Panc1 (cell line): ENCODE measurements around the gene SOBP. TPM values are rescaled to one million over a fixed set of nuclear protein-coding genes. Genes with fewer than 3 reads are reported as not detected.
A peak's percentile ranks its signal among the peaks of the same experiment; 100 is the strongest.

ENCODE experiments used
- ATAC-seq: fragments of 200-7000 bp; cut with Tn5 transposase; 2 replicates; pipeline ENCODE4 v1.9.1; 2020; ENCODE audit warnings: mild to moderate bottlenecking, moderate library complexity
- BruUV-seq: library from RNA; stranded (reverse); fragments of 400-500 nt; replicated peaks from 2 replicates; lab custom pipeline; 2021; lab: Mats Ljungman, UMichigan
- CTCF ChIA-PET: fragments of 300-600 bp; sonication (Branson Sonifier 250); formaldehyde crosslinking; loops from one replicate; lab custom pipeline; 2022; ENCODE audit warnings: antibody characterized with exemption; lab: Charles Lee
- POLR2A ChIA-PET: fragments of 300-600 bp; sonication (Branson Sonifier 250); formaldehyde crosslinking; loops from one replicate; lab custom pipeline; 2022; ENCODE audit warnings: antibody characterized with exemption; lab: Charles Lee
- DNase-seq: peaks from one replicate; pipeline ENCODE4 v3.0.0-alpha.2; 2010; ENCODE audit warnings: low read depth, low spot score
- H3K27ac ChIP-seq: 2 replicates; pipeline ENCODE4 v1.5.1; 2011; ENCODE audit warnings: mild to moderate bottlenecking, low read length, inconsistent platforms
- H3K27me3 ChIP-seq: fragments of 200-500 bp; sonication (Bioruptor generic); 2 replicates; pipeline ENCODE4 v1.6.0; 2014; ENCODE audit warnings: low read length, inconsistent platforms; ENCODE audit not compliant: control insufficient read depth, insufficient read depth
- H3K36me3 ChIP-seq: fragments of 200-500 bp; sonication (Bioruptor generic); 2 replicates; pipeline ENCODE4 v1.5.1; 2014; ENCODE audit warnings: inconsistent platforms, mild to moderate bottlenecking, low read length, moderate library complexity; ENCODE audit not compliant: control insufficient read depth, insufficient read depth
- H3K4me1 ChIP-seq: 2 replicates; pipeline ENCODE4 v1.5.1; 2011; ENCODE audit warnings: inconsistent platforms, mild to moderate bottlenecking, low read length, moderate library complexity; ENCODE audit not compliant: control insufficient read depth, insufficient read depth
- H3K4me3 ChIP-seq, 2 experiments: 2 replicates each; pipeline ENCODE4 v1.5.1; 2011 to 2012; ENCODE audit warnings: low read depth in 2 of 2, low read length in 2 of 2, mild to moderate bottlenecking in 2 of 2, inconsistent platforms in 1 of 2, moderate library complexity in 1 of 2
- H3K9me3 ChIP-seq: fragments of 200-500 bp; sonication (Bioruptor generic); 2 replicates; pipeline ENCODE4 v1.5.1; 2014; ENCODE audit warnings: low read depth, mild to moderate bottlenecking, inconsistent platforms, low read length, moderate library complexity; ENCODE audit not compliant: control insufficient read depth, insufficient read depth
- POLR2AphosphoS5 ChIP-seq: IDR thresholded peaks from 2 replicates; pipeline ENCODE4 v1.6.1; 2012; ENCODE audit warnings: mild to moderate bottlenecking, low read depth, low read length, moderate library complexity
- SIN3A ChIP-seq: IDR thresholded peaks from 2 replicates; pipeline ENCODE4 v1.6.1; 2012; ENCODE audit warnings: low read depth, mild to moderate bottlenecking, low read length, moderate library complexity, borderline replicate concordance; ENCODE audit not compliant: insufficient read depth
- TCF7L2 ChIP-seq: IDR thresholded peaks from 2 replicates; pipeline ENCODE4 v1.6.1; 2011; ENCODE audit warnings: mild to moderate bottlenecking, low read depth, low read length, inconsistent platforms
- in situ Hi-C: cut with HindIII; loops from 2 replicates; pipeline ENCODE4 v1.10.0; 2016; ENCODE audit warnings: low sequenced_read_pairs, low pct_unique_long_range_greater_than_20kb
- intact Hi-C: fragments of 100-400 bp; cut with micrococcal nuclease; formaldehyde crosslinking; loops from one replicate; pipeline ENCODE4 v1.10.0; 2022; ENCODE audit not compliant: unreplicated experiment
- total RNA-seq: library from RNA; stranded (reverse); gene quantifications from one replicate; pipeline ENCODE4 v1.2.1, GENCODE V29; 2021; ENCODE audit not compliant: unreplicated experiment
- TF ChIP-seq, protein P1 (sequence below): fragments of 450-650 bp; IDR thresholded peaks from 2 replicates; pipeline ENCODE4 v1.5.1; 2017; ENCODE audit warnings: mild to moderate bottlenecking
- TF ChIP-seq, protein P2 (sequence below), 2 experiments: IDR thresholded peaks; 2 replicates each; pipeline ENCODE4 v1.6.1; 2011 to 2012; ENCODE audit warnings: low read depth in 2 of 2, control low read depth in 1 of 2, low read length in 1 of 2, mild to moderate bottlenecking in 1 of 2, moderate library complexity in 1 of 2; ENCODE audit not compliant: insufficient read depth in 1 of 2

Gene SOBP
- total RNA-seq, 1 experiment from 2014 or later, result 9.0 TPM

DNA sequence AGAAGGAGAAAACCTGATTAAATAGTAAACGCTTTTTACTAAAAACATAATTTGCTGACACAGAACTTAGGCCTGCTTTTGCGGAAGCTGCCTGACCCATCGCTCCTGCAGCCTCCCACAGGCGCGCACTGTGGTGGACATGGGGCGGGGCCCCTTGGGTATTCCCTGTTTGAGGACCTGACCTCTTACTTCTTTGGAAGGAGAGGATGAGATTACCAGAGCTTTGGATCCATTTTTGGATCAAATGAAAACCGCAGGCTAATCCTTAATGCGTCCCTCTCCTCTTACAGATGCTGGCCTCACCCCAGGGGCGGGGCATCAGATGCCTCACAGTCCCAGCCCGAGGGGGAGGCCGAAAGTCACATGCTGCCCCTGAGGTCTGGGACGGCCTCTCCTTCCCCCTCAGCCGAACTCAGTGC is 183.2 kb downstream of the SOBP start:
- no peak for TF ChIP-seq POLR2AphosphoS5
- TF ChIP-seq TCF7L2, result no peak
- TF ChIP-seq SIN3A, result no peak
- TF ChIP-seq, protein P1, sequence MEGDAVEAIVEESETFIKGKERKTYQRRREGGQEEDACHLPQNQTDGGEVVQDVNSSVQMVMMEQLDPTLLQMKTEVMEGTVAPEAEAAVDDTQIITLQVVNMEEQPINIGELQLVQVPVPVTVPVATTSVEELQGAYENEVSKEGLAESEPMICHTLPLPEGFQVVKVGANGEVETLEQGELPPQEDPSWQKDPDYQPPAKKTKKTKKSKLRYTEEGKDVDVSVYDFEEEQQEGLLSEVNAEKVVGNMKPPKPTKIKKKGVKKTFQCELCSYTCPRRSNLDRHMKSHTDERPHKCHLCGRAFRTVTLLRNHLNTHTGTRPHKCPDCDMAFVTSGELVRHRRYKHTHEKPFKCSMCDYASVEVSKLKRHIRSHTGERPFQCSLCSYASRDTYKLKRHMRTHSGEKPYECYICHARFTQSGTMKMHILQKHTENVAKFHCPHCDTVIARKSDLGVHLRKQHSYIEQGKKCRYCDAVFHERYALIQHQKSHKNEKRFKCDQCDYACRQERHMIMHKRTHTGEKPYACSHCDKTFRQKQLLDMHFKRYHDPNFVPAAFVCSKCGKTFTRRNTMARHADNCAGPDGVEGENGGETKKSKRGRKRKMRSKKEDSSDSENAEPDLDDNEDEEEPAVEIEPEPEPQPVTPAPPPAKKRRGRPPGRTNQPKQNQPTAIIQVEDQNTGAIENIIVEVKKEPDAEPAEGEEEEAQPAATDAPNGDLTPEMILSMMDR, result no peak
- TF ChIP-seq, protein P2, sequence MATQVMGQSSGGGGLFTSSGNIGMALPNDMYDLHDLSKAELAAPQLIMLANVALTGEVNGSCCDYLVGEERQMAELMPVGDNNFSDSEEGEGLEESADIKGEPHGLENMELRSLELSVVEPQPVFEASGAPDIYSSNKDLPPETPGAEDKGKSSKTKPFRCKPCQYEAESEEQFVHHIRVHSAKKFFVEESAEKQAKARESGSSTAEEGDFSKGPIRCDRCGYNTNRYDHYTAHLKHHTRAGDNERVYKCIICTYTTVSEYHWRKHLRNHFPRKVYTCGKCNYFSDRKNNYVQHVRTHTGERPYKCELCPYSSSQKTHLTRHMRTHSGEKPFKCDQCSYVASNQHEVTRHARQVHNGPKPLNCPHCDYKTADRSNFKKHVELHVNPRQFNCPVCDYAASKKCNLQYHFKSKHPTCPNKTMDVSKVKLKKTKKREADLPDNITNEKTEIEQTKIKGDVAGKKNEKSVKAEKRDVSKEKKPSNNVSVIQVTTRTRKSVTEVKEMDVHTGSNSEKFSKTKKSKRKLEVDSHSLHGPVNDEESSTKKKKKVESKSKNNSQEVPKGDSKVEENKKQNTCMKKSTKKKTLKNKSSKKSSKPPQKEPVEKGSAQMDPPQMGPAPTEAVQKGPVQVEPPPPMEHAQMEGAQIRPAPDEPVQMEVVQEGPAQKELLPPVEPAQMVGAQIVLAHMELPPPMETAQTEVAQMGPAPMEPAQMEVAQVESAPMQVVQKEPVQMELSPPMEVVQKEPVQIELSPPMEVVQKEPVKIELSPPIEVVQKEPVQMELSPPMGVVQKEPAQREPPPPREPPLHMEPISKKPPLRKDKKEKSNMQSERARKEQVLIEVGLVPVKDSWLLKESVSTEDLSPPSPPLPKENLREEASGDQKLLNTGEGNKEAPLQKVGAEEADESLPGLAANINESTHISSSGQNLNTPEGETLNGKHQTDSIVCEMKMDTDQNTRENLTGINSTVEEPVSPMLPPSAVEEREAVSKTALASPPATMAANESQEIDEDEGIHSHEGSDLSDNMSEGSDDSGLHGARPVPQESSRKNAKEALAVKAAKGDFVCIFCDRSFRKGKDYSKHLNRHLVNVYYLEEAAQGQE (IDR thresholded peaks at IDR 0.05; ENCODE audit: insufficient read depth in 1 of 2, low read depth in 2 of 2, low read length in 1 of 2), result no peak
- no peak for DNase-seq
- ChIA-PET POLR2A (interaction anchor here (0.7 kb wide), 1 partner anchor 35 kb away, joined by 5 read pairs; no protein-coding TSS in a partner anchor), CTCF (interaction anchor here (0.6 kb wide), 1 partner anchor 376 kb away, joined by 3 read pairs; no protein-coding TSS in a partner anchor)
- ATAC-seq, result no peak
- Histone ChIP-seq H3K4me1 (peaks cover 10% of the 10 kb centered on the region), H3K36me3 (no peaks in the 10 kb centered on the region), H3K27ac (no peak overlapping the region; the same call in 1 of the 2 replicates), H3K9me3 (no peaks in the 10 kb centered on the region), H3K4me3 (no peak overlapping the region), H3K27me3 (no peaks in the 10 kb centered on the region; the same call in 1 of the 2 replicates)
- intact Hi-C loops (loop anchor here (10.0 kb wide), 1 partner anchor 538 kb away; no protein-coding TSS in a partner anchor), in situ Hi-C loops (no loop called here)
- BruUV-seq, result no TSS peak

DNA sequence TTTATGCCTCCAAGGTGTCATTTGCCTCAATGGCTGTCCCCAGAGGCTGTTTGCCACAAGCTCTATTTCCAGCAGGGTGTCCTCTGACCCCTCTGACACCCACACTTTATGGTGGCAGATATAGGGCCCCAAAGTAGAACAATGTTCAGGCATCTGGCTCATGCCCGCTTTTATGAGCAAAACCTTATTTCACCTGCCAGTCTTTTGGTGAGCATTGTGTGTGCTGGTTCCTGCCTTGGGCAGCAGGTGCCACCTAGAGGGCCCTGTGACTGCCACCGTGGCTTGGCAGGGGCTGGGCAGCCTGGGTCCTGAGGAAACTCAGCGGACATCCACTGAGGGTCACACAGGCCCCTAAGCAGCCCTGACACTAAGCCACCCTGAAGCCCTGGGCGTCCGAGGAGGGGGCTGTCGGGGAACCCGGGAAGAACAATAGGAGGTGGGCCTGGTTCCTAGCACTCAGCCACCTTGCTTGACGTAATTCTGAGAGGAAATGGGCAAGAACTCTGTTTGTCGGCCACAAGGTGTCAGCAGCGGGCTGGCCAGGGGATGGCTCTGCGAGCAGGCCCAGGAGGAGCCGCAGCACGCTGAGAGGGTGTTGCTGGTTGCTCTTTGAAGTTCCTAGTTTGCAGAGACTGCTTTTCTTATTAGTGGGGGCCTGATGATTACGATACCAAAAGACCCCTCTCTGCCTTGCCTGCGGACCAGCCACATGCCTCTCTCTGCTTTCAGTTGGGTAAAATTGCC is 185.2 kb downstream of the SOBP start:
- Histone ChIP-seq H3K9me3 (no peaks in the 10 kb centered on the region), H3K36me3 (no peaks in the 10 kb centered on the region), H3K27me3 (peaks cover 5% of the 10 kb centered on the region; the same call in 1 of the 2 replicates), H3K4me1 (peaks cover 10% of the 10 kb centered on the region), H3K27ac (peak overlapping the region; percentile 64), H3K4me3 (peak overlapping the region; percentile 27 to 48)
- in situ Hi-C loops, result no loop called here
- DNase-seq (peak; percentile 70), ATAC-seq (peak; percentile 99)
- intact Hi-C loops, result loop anchor here (1.0 to 10.0 kb wide), 2 partner anchors 173 to 540 kb away; no protein-coding TSS in a partner anchor
- BruUV-seq, result no TSS peak
- ChIA-PET CTCF (interaction anchor here (0.6 to 2.3 kb wide), 5 partner anchors 151 to 357 kb away, joined by 4 to 13 read pairs (median 4); no protein-coding TSS in a partner anchor), POLR2A (interaction anchor here (1.5 kb wide), 1 partner anchor 172 kb away, joined by 3 read pairs; no protein-coding TSS in a partner anchor)
- peak; percentile 87 for TF ChIP-seq TCF7L2
- TF ChIP-seq SIN3A, result no peak
- TF ChIP-seq, protein P1, result peak; percentile 100
- TF ChIP-seq POLR2AphosphoS5, result no peak
- TF ChIP-seq, protein P2 (IDR thresholded peaks at IDR 0.05; ENCODE audit: insufficient read depth in 1 of 2, low read depth in 2 of 2, low read length in 1 of 2), result no peak
